HFFc6 (cell line): ENCODE measurements around the gene PRDM16. TPM values are rescaled to one million over a fixed set of nuclear protein-coding genes. Genes with fewer than 3 reads are reported as not detected.

Source experiments
- DNase-seq: peaks from one replicate; pipeline ENCODE4 v3.0.0-alpha.2; 2018
- H3K27ac Mint-ChIP-seq: 2 replicates; pipeline ENCODE4 v1.8.0; 2020; ENCODE audit warnings: mild to moderate bottlenecking, mixed read lengths
- H3K27me3 Mint-ChIP-seq: 2 replicates; pipeline ENCODE4 v1.8.0; 2021; ENCODE audit warnings: mild to moderate bottlenecking, moderate library complexity, mixed read lengths; ENCODE audit not compliant: insufficient read depth
- H3K36me3 Mint-ChIP-seq: 2 replicates; pipeline ENCODE4 v1.8.0; 2021; ENCODE audit warnings: low read depth, mixed read lengths
- H3K4me1 Mint-ChIP-seq: 2 replicates; pipeline ENCODE4 v1.8.0; 2020; ENCODE audit warnings: low read depth, mixed read lengths
- H3K4me3 Mint-ChIP-seq: 2 replicates; pipeline ENCODE4 v1.8.0; 2020; ENCODE audit warnings: mild to moderate bottlenecking, moderate library complexity, mixed read lengths
- H3K9me3 Mint-ChIP-seq: 2 replicates; pipeline ENCODE4 v1.8.0; 2020; ENCODE audit warnings: mild to moderate bottlenecking, mixed read lengths
- total RNA-seq, 6 experiments: library from RNA; stranded (reverse); fragmentation: NEBNext Ultra II Directional; extraction: Animal tissue kit (Norgen Biotek cat#: 25700); gene quantifications; 2 replicates in 1 of 6; 3 replicates in 5 of 6; pipeline ENCODE4 v1.2.3, GENCODE V29; 2021
- TF ChIP-seq, protein P1 (sequence below): fragments of 200-600 bp; sonication (generic); IDR thresholded peaks from 2 replicates; pipeline ENCODE4 v1.5.0; 2021; ENCODE audit warnings: antibody characterized with exemption, mild to moderate bottlenecking

PRDM16 gene
- total RNA-seq, 6 experiments from 2014 or later = not detected

DNA sequence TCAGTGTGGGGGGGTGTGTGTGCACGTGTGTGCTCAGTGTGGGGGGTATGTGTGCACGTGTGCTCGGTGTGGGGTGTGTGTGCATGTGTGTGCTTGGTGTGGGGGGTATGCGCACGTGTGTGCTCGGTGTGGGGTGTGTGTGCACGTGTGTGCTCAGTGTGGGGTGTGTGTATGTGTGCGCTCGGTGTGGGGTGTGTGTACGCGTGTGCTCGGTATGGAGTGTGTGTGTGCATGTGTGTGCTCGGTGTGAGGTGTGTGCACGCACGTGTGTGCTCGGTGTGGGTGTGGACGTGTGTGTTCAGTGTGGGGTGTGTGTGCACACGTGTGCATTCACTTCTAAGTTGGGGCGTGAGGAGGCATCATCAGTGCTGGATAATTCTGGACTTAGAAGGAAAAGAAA is 77.9 kb downstream of the PRDM16 start:
- Mint-ChIP-seq H3K9me3 (peaks cover 21% of the 10 kb centered on the region), H3K4me1 (no peaks in the 10 kb centered on the region), H3K4me3 (no peak overlapping the region), H3K27ac (no peak overlapping the region), H3K36me3 (peaks cover 12% of the 10 kb centered on the region; the same call in 1 of the 2 replicates), H3K27me3 (no peaks in the 10 kb centered on the region)
- DNase-seq = no peak
- TF ChIP-seq, protein P1, sequence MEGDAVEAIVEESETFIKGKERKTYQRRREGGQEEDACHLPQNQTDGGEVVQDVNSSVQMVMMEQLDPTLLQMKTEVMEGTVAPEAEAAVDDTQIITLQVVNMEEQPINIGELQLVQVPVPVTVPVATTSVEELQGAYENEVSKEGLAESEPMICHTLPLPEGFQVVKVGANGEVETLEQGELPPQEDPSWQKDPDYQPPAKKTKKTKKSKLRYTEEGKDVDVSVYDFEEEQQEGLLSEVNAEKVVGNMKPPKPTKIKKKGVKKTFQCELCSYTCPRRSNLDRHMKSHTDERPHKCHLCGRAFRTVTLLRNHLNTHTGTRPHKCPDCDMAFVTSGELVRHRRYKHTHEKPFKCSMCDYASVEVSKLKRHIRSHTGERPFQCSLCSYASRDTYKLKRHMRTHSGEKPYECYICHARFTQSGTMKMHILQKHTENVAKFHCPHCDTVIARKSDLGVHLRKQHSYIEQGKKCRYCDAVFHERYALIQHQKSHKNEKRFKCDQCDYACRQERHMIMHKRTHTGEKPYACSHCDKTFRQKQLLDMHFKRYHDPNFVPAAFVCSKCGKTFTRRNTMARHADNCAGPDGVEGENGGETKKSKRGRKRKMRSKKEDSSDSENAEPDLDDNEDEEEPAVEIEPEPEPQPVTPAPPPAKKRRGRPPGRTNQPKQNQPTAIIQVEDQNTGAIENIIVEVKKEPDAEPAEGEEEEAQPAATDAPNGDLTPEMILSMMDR = no peak

- no peak for DNase-seq
- peaks cover 27% of the 10 kb centered on the region for H3K9me3 Mint-ChIP-seq
- no peaks in the 10 kb centered on the region for H3K4me1 Mint-ChIP-seq
- H3K27ac Mint-ChIP-seq = no peak overlapping the region
- no peak overlapping the region for H3K4me3 Mint-ChIP-seq
- TF ChIP-seq, protein P1 = no peak
- H3K36me3 Mint-ChIP-seq = peaks cover 12% of the 10 kb centered on the region; the same call in 1 of the 2 replicates
- H3K27me3 Mint-ChIP-seq = no peaks in the 10 kb centered on the region
Measured at GRCh38 chr1:3148171-3148570, 79.2 kb downstream of the PRDM16 start.

DNA sequence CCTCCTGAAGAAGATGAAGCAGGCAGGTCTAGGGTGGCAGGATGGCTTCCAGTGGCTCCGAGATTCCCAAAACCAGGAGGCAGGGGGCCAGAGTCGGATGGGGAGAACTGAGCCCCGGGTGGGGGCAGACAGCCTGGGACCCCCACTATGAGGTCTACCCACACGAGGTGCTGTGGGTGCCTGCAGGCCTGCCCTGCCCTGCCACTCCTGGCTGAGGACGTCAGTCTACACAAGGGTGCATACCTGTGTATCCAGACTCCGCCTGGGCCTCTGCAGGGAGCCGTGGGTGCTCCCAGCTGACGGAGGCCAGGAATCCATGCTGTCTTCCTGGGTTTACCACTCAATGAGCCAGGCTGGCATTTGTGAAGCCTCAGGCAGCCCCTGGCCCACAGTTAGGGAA is 80.3 kb downstream of the PRDM16 start:
- TF ChIP-seq, protein P1 = no peak
- H3K4me3 Mint-ChIP-seq = no peak overlapping the region
- H3K27me3 Mint-ChIP-seq = no peaks in the 10 kb centered on the region
- no peak overlapping the region for H3K27ac Mint-ChIP-seq
- DNase-seq = no peak
- H3K9me3 Mint-ChIP-seq = peaks cover 23% of the 10 kb centered on the region
- peaks cover 12% of the 10 kb centered on the region; the same call in 1 of the 2 replicates for H3K36me3 Mint-ChIP-seq
- no peaks in the 10 kb centered on the region for H3K4me1 Mint-ChIP-seq

DNA sequence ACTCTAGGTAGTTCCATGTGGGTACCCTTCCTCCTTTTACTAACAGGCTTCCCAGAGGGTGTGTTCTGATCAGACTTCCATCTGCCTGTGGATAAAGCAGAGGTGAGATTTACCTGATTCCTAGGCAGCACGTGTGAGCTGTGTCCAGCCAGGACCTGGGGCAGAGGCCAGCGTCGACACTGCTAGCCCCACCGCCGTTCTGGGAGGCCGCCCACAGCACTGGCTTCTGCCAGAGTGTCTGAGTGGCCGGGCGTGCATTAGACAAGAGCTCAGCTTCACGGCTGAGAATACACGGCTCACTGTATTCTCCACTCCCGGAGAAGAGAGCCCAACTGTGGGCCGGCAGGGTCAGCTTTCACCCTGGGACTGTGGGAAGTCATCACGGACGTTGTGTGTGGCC is 82.5 kb downstream of the PRDM16 start:
- Mint-ChIP-seq H3K27ac (no peak overlapping the region), H3K27me3 (no peaks in the 10 kb centered on the region; the same call in 1 of the 2 replicates), H3K36me3 (peaks cover 10% of the 10 kb centered on the region; the same call in 1 of the 2 replicates), H3K9me3 (peaks cover 19% of the 10 kb centered on the region), H3K4me1 (no peaks in the 10 kb centered on the region), H3K4me3 (no peak overlapping the region)
- no peak for DNase-seq
- TF ChIP-seq, protein P1 = no peak

DNA sequence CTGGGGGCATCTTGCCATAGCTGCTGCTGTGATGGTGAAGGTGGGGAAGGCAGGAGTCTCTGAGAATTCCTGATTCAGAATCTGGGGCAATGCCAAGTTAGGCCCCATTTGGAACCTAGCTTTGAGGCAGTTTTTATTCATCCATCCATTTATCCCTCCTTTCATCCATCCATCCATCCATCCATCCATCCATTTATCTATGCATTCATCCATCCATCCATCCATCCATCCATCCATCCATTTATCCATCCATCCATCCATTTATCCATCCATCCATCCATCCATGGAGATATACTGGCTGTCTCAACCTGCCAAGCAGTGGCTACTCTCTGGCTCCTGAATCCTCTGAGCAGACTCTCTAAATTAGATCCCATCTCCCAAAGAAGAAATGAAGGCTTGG is 83.1 kb downstream of the PRDM16 start:
- Mint-ChIP-seq H3K27ac (no peak overlapping the region), H3K4me1 (no peaks in the 10 kb centered on the region), H3K27me3 (peaks cover 5% of the 10 kb centered on the region; the same call in 1 of the 2 replicates), H3K9me3 (peaks cover 12% of the 10 kb centered on the region), H3K4me3 (no peak overlapping the region), H3K36me3 (peaks cover 4% of the 10 kb centered on the region; the same call in 1 of the 2 replicates)
- TF ChIP-seq, protein P1 = no peak
- no peak for DNase-seq

- no peak overlapping the region for H3K4me3 Mint-ChIP-seq
- H3K27me3 Mint-ChIP-seq = peaks cover 5% of the 10 kb centered on the region; the same call in 1 of the 2 replicates
- H3K36me3 Mint-ChIP-seq = no peaks in the 10 kb centered on the region
- no peaks in the 10 kb centered on the region for H3K4me1 Mint-ChIP-seq
- TF ChIP-seq, protein P1 = no peak
- H3K27ac Mint-ChIP-seq = no peak overlapping the region
- DNase-seq = no peak
- peaks cover 8% of the 10 kb centered on the region; the same call in 1 of the 2 replicates for H3K9me3 Mint-ChIP-seq
Measured at GRCh38 chr1:3153197-3153596, 84.2 kb downstream of the PRDM16 start.
